ENCODE data around the gene MXD3.

The MXD3 gene

GRCh38 chr5:177269976-177270375, 41.7 kb downstream of the MXD3 start:
- no peak overlapping the region for H3K9ac ChIP-seq
- H3K27ac ChIP-seq: no peak overlapping the region
- no peak for TF ChIP-seq CTCF (conservative IDR thresholded peaks at IDR 0.05; ENCODE audit: low read depth, low read length)
- no peaks in the 10 kb centered on the region for H3K79me2 ChIP-seq (ENCODE audit: insufficient read depth, low read depth)
- no peak overlapping the region for H3K4me2 ChIP-seq
- no peaks in the 10 kb centered on the region for H3K4me1 ChIP-seq (ENCODE audit: low read depth, poor library complexity, severe bottlenecking)
- H3K4me3 ChIP-seq (IDR thresholded peaks at IDR 0.05; ENCODE audit: insufficient read depth, low read depth, low read length): no peak overlapping the region
- no peak overlapping the region for H2AFZ ChIP-seq (ENCODE audit: low read depth)
- H3K27me3 ChIP-seq (ENCODE audit: insufficient read depth, low read depth): no peaks in the 10 kb centered on the region
- H4K20me1 ChIP-seq (ENCODE audit: insufficient read depth): no peaks in the 10 kb centered on the region
- no peaks in the 10 kb centered on the region for H3K36me3 ChIP-seq (ENCODE audit: insufficient read depth)

GRCh38 chr5:177269232-177269895, 42.3 kb downstream of the MXD3 start:
- no peak for TF ChIP-seq CTCF (conservative IDR thresholded peaks at IDR 0.05; ENCODE audit: low read depth, low read length)
- Histone ChIP-seq H3K79me2 (ENCODE audit: insufficient read depth, low read depth) (no peaks in the 10 kb centered on the region), H3K27me3 (ENCODE audit: insufficient read depth, low read depth) (no peaks in the 10 kb centered on the region), H3K9ac (no peak overlapping the region), H4K20me1 (ENCODE audit: insufficient read depth) (no peaks in the 10 kb centered on the region), H2AFZ (ENCODE audit: low read depth) (no peak overlapping the region), H3K27ac (no peak overlapping the region), H3K4me1 (ENCODE audit: low read depth, poor library complexity, severe bottlenecking) (no peaks in the 10 kb centered on the region), H3K4me3 (IDR thresholded peaks at IDR 0.05; ENCODE audit: insufficient read depth, low read depth, low read length) (no peak overlapping the region), H3K4me2 (no peak overlapping the region), H3K36me3 (ENCODE audit: insufficient read depth) (no peaks in the 10 kb centered on the region)

GRCh38 chr5:177265395-177265794, 46.3 kb downstream of the MXD3 start:
- H3K27ac ChIP-seq: no peak overlapping the region
- no peaks in the 10 kb centered on the region for H3K27me3 ChIP-seq (ENCODE audit: insufficient read depth, low read depth)
- no peak overlapping the region for H3K9ac ChIP-seq
- H3K4me3 ChIP-seq (IDR thresholded peaks at IDR 0.05; ENCODE audit: insufficient read depth, low read depth, low read length): no peak overlapping the region
- H3K4me1 ChIP-seq (ENCODE audit: low read depth, poor library complexity, severe bottlenecking): no peaks in the 10 kb centered on the region
- no peaks in the 10 kb centered on the region for H4K20me1 ChIP-seq (ENCODE audit: insufficient read depth)
- no peak overlapping the region for H3K4me2 ChIP-seq
- no peak overlapping the region for H2AFZ ChIP-seq (ENCODE audit: low read depth)
- H3K79me2 ChIP-seq (ENCODE audit: insufficient read depth, low read depth): no peaks in the 10 kb centered on the region
- TF ChIP-seq CTCF (conservative IDR thresholded peaks at IDR 0.05; ENCODE audit: low read depth, low read length): no peak
- H3K36me3 ChIP-seq (ENCODE audit: insufficient read depth): no peaks in the 10 kb centered on the region

GRCh38 chr5:177264178-177264577, 47.5 kb downstream of the MXD3 start:
- H3K4me1 ChIP-seq (ENCODE audit: low read depth, poor library complexity, severe bottlenecking): no peaks in the 10 kb centered on the region
- H3K27me3 ChIP-seq (ENCODE audit: insufficient read depth, low read depth): no peaks in the 10 kb centered on the region
- H3K4me2 ChIP-seq: no peak overlapping the region
- no peaks in the 10 kb centered on the region for H4K20me1 ChIP-seq (ENCODE audit: insufficient read depth)
- TF ChIP-seq CTCF (conservative IDR thresholded peaks at IDR 0.05; ENCODE audit: low read depth, low read length): no peak
- H3K9ac ChIP-seq: no peak overlapping the region
- no peaks in the 10 kb centered on the region for H3K36me3 ChIP-seq (ENCODE audit: insufficient read depth)
- no peak overlapping the region for H3K4me3 ChIP-seq (IDR thresholded peaks at IDR 0.05; ENCODE audit: insufficient read depth, low read depth, low read length)
- H3K79me2 ChIP-seq (ENCODE audit: insufficient read depth, low read depth): no peaks in the 10 kb centered on the region
- no peak overlapping the region for H3K27ac ChIP-seq
- H2AFZ ChIP-seq (ENCODE audit: low read depth): no peak overlapping the region

All from KMS-11 (cell line).